ENCODE data around the gene MTUS2. TPM values are rescaled to one million over a fixed set of nuclear protein-coding genes. Genes with fewer than 3 reads are reported as not detected.

The MTUS2 gene
- total RNA-seq, 1 experiment from 2014 or later = 0.35 TPM

- Histone ChIP-seq H3K4me1 (ENCODE audit: insufficient read depth, low read length) (no peaks in the 10 kb centered on the region), H3K4ac (ENCODE audit: low read depth, low read length) (no peak overlapping the region), H3K18ac (ENCODE audit: insufficient read length, low read depth, low read length) (no peak overlapping the region), H3K14ac (ENCODE audit: insufficient read depth, low read length) (no peak overlapping the region), H3K23me2 (ENCODE audit: insufficient read length, low read depth, low read length, poor library complexity, severe bottlenecking) (no peaks in the 10 kb centered on the region), H3K27ac (ENCODE audit: insufficient read length, low read depth, low read length) (no peak overlapping the region), H4K91ac (ENCODE audit: insufficient read length, low read depth, low read length) (no peak overlapping the region), H3K79me2 (ENCODE audit: insufficient read depth, low read length) (no peaks in the 10 kb centered on the region), H3K79me1 (ENCODE audit: insufficient read depth, low read depth, low read length, poor library complexity, severe bottlenecking) (no peaks in the 10 kb centered on the region), H2BK120ac (ENCODE audit: low read depth, low read length, poor library complexity, severe bottlenecking) (no peak overlapping the region), H2BK15ac (ENCODE audit: low read depth, low read length) (no peak overlapping the region), H2BK5ac (ENCODE audit: insufficient read length, low read length) (no peak overlapping the region), H3K9me3 (ENCODE audit: control insufficient read depth, low read depth, low read length) (no peaks in the 10 kb centered on the region), H3K23ac (ENCODE audit: insufficient read length, low read depth, low read length) (no peak overlapping the region), H2AK5ac (ENCODE audit: insufficient read length, low read length) (no peak overlapping the region), H4K20me1 (ENCODE audit: control insufficient read depth, insufficient read depth, insufficient read length) (no peaks in the 10 kb centered on the region), H2BK12ac (ENCODE audit: insufficient read length, low read depth, low read length) (no peak overlapping the region), H4K5ac (ENCODE audit: insufficient read length, low read depth, low read length) (no peak overlapping the region), H4K8ac (replicated peaks; ENCODE audit: insufficient read length, low read depth, low read length) (no peak overlapping the region), H3K27me3 (ENCODE audit: insufficient read depth, low read length) (no peaks in the 10 kb centered on the region), H3K4me2 (ENCODE audit: insufficient read depth, insufficient read length, low read length) (no peak overlapping the region), H2BK20ac (ENCODE audit: low read depth, low read length, poor library complexity, severe bottlenecking) (no peak overlapping the region), H3K56ac (ENCODE audit: insufficient read length, low read depth, low read length) (no peak overlapping the region), H3T11ph (ENCODE audit: low read length) (no peak overlapping the region), H2AFZ (ENCODE audit: low read length) (no peak overlapping the region), H3K9ac (ENCODE audit: extremely low read depth, insufficient read length, low read length) (no peak overlapping the region)
- Mint-ChIP-seq H3K27me3 (ENCODE audit: low read depth) (no peaks in the 10 kb centered on the region; the same call in 1 of the 2 replicates), H3K4me1 (no peaks in the 10 kb centered on the region), H3K9me3 (no peaks in the 10 kb centered on the region), H3K4me3 (no peak overlapping the region), H3K27ac (no peak overlapping the region), H3K36me3 (ENCODE audit: insufficient read depth in 1 of 3, low read depth in 3 of 3) (no peaks in the 10 kb centered on the region)
- TF ChIP-seq CTCF (conservative IDR thresholded peaks at IDR 0.05) = no peak
- DNase-seq = no peak
- WGBS (ENCODE audit: extremely low coverage, insufficient read length, low lambda C conversion rate) = no CpG with 5 or more reads among the region's 2 CpGs
Measured at GRCh38 chr13:29111446-29111845, 291.3 kb downstream of the MTUS2 start.

Measured in H9 (cell line).